Panc1 (cell line): ENCODE results near the gene RNF19B. TPM values are rescaled to one million over a fixed set of nuclear protein-coding genes. Genes with fewer than 3 reads are reported as not detected.

ENCODE experiments used
- ATAC-seq: fragments of 200-7000 bp; cut with Tn5 transposase; 2 replicates; pipeline ENCODE4 v1.9.1; 2020; ENCODE audit warnings: mild to moderate bottlenecking, moderate library complexity
- BruUV-seq: library from RNA; stranded (reverse); fragments of 400-500 nt; replicated peaks from 2 replicates; lab custom pipeline; 2021; lab: Mats Ljungman, UMichigan
- CTCF ChIA-PET: fragments of 300-600 bp; sonication (Branson Sonifier 250); formaldehyde crosslinking; loops from one replicate; lab custom pipeline; 2022; ENCODE audit warnings: antibody characterized with exemption; lab: Charles Lee
- POLR2A ChIA-PET: fragments of 300-600 bp; sonication (Branson Sonifier 250); formaldehyde crosslinking; loops from one replicate; lab custom pipeline; 2022; ENCODE audit warnings: antibody characterized with exemption; lab: Charles Lee
- DNase-seq: peaks from one replicate; pipeline ENCODE4 v3.0.0-alpha.2; 2010; ENCODE audit warnings: low read depth, low spot score
- H3K27ac ChIP-seq: 2 replicates; pipeline ENCODE4 v1.5.1; 2011; ENCODE audit warnings: mild to moderate bottlenecking, low read length, inconsistent platforms
- H3K27me3 ChIP-seq: fragments of 200-500 bp; sonication (Bioruptor generic); 2 replicates; pipeline ENCODE4 v1.6.0; 2014; ENCODE audit warnings: low read length, inconsistent platforms; ENCODE audit not compliant: control insufficient read depth, insufficient read depth
- H3K36me3 ChIP-seq: fragments of 200-500 bp; sonication (Bioruptor generic); 2 replicates; pipeline ENCODE4 v1.5.1; 2014; ENCODE audit warnings: inconsistent platforms, mild to moderate bottlenecking, low read length, moderate library complexity; ENCODE audit not compliant: control insufficient read depth, insufficient read depth
- H3K4me1 ChIP-seq: 2 replicates; pipeline ENCODE4 v1.5.1; 2011; ENCODE audit warnings: inconsistent platforms, mild to moderate bottlenecking, low read length, moderate library complexity; ENCODE audit not compliant: control insufficient read depth, insufficient read depth
- H3K4me3 ChIP-seq, 2 experiments: 2 replicates each; pipeline ENCODE4 v1.5.1; 2011 to 2012; ENCODE audit warnings: low read depth in 2 of 2, low read length in 2 of 2, mild to moderate bottlenecking in 2 of 2, inconsistent platforms in 1 of 2, moderate library complexity in 1 of 2
- H3K9me3 ChIP-seq: fragments of 200-500 bp; sonication (Bioruptor generic); 2 replicates; pipeline ENCODE4 v1.5.1; 2014; ENCODE audit warnings: low read depth, mild to moderate bottlenecking, inconsistent platforms, low read length, moderate library complexity; ENCODE audit not compliant: control insufficient read depth, insufficient read depth
- POLR2AphosphoS5 ChIP-seq: IDR thresholded peaks from 2 replicates; pipeline ENCODE4 v1.6.1; 2012; ENCODE audit warnings: mild to moderate bottlenecking, low read depth, low read length, moderate library complexity
- SIN3A ChIP-seq: IDR thresholded peaks from 2 replicates; pipeline ENCODE4 v1.6.1; 2012; ENCODE audit warnings: low read depth, mild to moderate bottlenecking, low read length, moderate library complexity, borderline replicate concordance; ENCODE audit not compliant: insufficient read depth
- TCF7L2 ChIP-seq: IDR thresholded peaks from 2 replicates; pipeline ENCODE4 v1.6.1; 2011; ENCODE audit warnings: mild to moderate bottlenecking, low read depth, low read length, inconsistent platforms
- in situ Hi-C: cut with HindIII; loops from 2 replicates; pipeline ENCODE4 v1.10.0; 2016; ENCODE audit warnings: low sequenced_read_pairs, low pct_unique_long_range_greater_than_20kb
- intact Hi-C: fragments of 100-400 bp; cut with micrococcal nuclease; formaldehyde crosslinking; loops from one replicate; pipeline ENCODE4 v1.10.0; 2022; ENCODE audit not compliant: unreplicated experiment
- total RNA-seq: library from RNA; stranded (reverse); gene quantifications from one replicate; pipeline ENCODE4 v1.2.1, GENCODE V29; 2021; ENCODE audit not compliant: unreplicated experiment
- TF ChIP-seq, protein P1 (sequence below): fragments of 450-650 bp; IDR thresholded peaks from 2 replicates; pipeline ENCODE4 v1.5.1; 2017; ENCODE audit warnings: mild to moderate bottlenecking
- TF ChIP-seq, protein P2 (sequence below), 2 experiments: IDR thresholded peaks; 2 replicates each; pipeline ENCODE4 v1.6.1; 2011 to 2012; ENCODE audit warnings: low read depth in 2 of 2, control low read depth in 1 of 2, low read length in 1 of 2, mild to moderate bottlenecking in 1 of 2, moderate library complexity in 1 of 2; ENCODE audit not compliant: insufficient read depth in 1 of 2

Gene RNF19B
- total RNA-seq, 1 experiment from 2014 or later: 29.1 TPM

DNA sequence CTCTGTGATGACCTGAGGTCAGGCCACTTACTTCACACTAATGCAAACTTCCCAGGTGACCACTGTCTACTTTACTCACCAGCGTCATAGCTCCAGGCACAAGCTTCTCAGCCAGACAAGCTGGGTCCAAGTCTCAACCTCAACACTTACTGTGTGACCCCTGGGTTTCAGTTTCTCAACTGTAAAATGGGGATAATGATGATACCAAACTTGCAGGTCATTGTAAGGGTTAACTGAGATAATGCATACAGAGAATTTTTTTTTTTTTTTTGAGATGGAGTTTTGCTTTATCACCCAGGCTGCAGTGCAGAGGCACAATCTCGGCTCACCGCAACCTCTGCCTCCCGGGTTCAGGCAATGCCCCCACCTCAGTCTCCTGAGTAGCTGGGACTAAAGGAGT, 37.4 kb upstream of the RNF19B start:
- in situ Hi-C loops (no loop called here), intact Hi-C loops (no loop called here)
- Histone ChIP-seq H3K36me3 (no peaks in the 10 kb centered on the region), H3K9me3 (no peaks in the 10 kb centered on the region), H3K27me3 (no peaks in the 10 kb centered on the region), H3K4me3 (no peak overlapping the region), H3K4me1 (peaks cover 6% of the 10 kb centered on the region), H3K27ac (no peak overlapping the region)
- POLR2A ChIA-PET: no interaction called here
- TF ChIP-seq TCF7L2: no peak
- TF ChIP-seq, protein P1, sequence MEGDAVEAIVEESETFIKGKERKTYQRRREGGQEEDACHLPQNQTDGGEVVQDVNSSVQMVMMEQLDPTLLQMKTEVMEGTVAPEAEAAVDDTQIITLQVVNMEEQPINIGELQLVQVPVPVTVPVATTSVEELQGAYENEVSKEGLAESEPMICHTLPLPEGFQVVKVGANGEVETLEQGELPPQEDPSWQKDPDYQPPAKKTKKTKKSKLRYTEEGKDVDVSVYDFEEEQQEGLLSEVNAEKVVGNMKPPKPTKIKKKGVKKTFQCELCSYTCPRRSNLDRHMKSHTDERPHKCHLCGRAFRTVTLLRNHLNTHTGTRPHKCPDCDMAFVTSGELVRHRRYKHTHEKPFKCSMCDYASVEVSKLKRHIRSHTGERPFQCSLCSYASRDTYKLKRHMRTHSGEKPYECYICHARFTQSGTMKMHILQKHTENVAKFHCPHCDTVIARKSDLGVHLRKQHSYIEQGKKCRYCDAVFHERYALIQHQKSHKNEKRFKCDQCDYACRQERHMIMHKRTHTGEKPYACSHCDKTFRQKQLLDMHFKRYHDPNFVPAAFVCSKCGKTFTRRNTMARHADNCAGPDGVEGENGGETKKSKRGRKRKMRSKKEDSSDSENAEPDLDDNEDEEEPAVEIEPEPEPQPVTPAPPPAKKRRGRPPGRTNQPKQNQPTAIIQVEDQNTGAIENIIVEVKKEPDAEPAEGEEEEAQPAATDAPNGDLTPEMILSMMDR: no peak
- TF ChIP-seq, protein P2, sequence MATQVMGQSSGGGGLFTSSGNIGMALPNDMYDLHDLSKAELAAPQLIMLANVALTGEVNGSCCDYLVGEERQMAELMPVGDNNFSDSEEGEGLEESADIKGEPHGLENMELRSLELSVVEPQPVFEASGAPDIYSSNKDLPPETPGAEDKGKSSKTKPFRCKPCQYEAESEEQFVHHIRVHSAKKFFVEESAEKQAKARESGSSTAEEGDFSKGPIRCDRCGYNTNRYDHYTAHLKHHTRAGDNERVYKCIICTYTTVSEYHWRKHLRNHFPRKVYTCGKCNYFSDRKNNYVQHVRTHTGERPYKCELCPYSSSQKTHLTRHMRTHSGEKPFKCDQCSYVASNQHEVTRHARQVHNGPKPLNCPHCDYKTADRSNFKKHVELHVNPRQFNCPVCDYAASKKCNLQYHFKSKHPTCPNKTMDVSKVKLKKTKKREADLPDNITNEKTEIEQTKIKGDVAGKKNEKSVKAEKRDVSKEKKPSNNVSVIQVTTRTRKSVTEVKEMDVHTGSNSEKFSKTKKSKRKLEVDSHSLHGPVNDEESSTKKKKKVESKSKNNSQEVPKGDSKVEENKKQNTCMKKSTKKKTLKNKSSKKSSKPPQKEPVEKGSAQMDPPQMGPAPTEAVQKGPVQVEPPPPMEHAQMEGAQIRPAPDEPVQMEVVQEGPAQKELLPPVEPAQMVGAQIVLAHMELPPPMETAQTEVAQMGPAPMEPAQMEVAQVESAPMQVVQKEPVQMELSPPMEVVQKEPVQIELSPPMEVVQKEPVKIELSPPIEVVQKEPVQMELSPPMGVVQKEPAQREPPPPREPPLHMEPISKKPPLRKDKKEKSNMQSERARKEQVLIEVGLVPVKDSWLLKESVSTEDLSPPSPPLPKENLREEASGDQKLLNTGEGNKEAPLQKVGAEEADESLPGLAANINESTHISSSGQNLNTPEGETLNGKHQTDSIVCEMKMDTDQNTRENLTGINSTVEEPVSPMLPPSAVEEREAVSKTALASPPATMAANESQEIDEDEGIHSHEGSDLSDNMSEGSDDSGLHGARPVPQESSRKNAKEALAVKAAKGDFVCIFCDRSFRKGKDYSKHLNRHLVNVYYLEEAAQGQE (IDR thresholded peaks at IDR 0.05; ENCODE audit: insufficient read depth in 1 of 2, low read depth in 2 of 2, low read length in 1 of 2): no peak
- TF ChIP-seq SIN3A: no peak
- TF ChIP-seq POLR2AphosphoS5: no peak
- BruUV-seq: no TSS peak
- DNase-seq: no peak
- CTCF ChIA-PET: interaction anchor here (0.7 kb wide), 1 partner anchor 52 kb away, joined by 6 read pairs; no protein-coding TSS in a partner anchor
- no peak for ATAC-seq

DNA sequence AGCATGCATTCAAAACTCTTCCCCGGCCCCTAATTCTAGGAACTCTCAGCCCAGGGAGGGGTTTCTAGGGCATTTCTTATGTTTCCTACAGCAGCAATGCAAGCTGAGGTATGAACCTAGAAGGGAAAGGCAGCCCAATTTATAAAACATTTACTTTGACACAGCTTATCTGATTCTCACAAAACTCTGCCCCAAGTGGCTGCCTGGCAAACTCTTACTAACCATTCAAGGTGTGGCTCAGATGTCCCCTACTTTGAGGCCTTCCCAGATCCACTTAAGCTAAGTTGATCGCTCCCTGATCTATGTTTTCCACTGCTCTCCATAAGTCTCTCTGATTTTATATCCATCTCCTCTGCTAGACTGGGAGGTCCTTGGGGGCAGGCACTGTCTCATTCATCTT, 36.7 kb upstream of the RNF19B start:
- CTCF ChIA-PET: no interaction called here
- intact Hi-C loops: no loop called here
- BruUV-seq: no TSS peak

More for the DNA sequence above, 36.7 kb upstream of the RNF19B start:
- DNase-seq (no peak), ATAC-seq (no peak)
- Histone ChIP-seq H3K4me3 (no peak overlapping the region), H3K4me1 (peaks cover 6% of the 10 kb centered on the region), H3K9me3 (no peaks in the 10 kb centered on the region), H3K27me3 (no peaks in the 10 kb centered on the region), H3K27ac (no peak overlapping the region), H3K36me3 (no peaks in the 10 kb centered on the region)
- in situ Hi-C loops: no loop called here
- TF ChIP-seq, protein P1: no peak
- no peak for TF ChIP-seq TCF7L2
- no peak for TF ChIP-seq SIN3A
- TF ChIP-seq, protein P2 (IDR thresholded peaks at IDR 0.05; ENCODE audit: insufficient read depth in 1 of 2, low read depth in 2 of 2, low read length in 1 of 2): no peak
- TF ChIP-seq POLR2AphosphoS5: no peak
- POLR2A ChIA-PET: no interaction called here
